ENCODE measurements around the gene CBX2. TPM values are rescaled to one million over a fixed set of nuclear protein-coding genes. Genes with fewer than 3 reads are reported as not detected.
"Not testable (repeated sequence)": the region's sequence is repeated elsewhere in the genome, so short reads cannot be mapped to it uniquely, and the experiment has no call there.

Gene CBX2
- polyA plus RNA-seq, 3 donors: 23.7 to 31.8 (median 26.9) TPM

DNA sequence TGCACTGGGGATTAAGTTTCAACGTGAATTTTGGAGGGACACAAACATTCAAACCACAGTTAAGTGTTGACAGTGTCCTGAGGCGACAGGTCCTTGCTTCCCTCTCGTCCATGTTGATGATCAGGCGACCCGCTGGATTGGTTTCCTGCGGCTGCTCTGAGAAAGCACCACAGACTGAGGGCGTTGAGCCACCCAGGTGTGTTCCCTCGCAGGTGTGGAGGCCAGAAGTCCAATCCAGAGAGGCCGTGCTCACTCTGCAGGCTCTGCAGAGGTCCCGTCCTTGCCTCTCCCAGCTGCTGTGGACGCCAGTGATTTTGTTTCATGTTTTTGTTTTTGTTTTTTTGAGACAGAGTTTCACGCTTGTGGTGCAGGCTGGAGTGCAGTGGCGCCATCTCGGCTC lies 22.4 kb upstream of the CBX2 start:
- no peak for DNase-seq (ENCODE audit: extremely low read depth in 1 of 11, low read depth in 9 of 11, low spot score in 4 of 11)

- no peak for DNase-seq (ENCODE audit: extremely low read depth in 1 of 11, low read depth in 9 of 11, low spot score in 4 of 11)
These were observed 20.7 kb upstream of the CBX2 start for GRCh38 chr17:79757140-79757745.

DNA sequence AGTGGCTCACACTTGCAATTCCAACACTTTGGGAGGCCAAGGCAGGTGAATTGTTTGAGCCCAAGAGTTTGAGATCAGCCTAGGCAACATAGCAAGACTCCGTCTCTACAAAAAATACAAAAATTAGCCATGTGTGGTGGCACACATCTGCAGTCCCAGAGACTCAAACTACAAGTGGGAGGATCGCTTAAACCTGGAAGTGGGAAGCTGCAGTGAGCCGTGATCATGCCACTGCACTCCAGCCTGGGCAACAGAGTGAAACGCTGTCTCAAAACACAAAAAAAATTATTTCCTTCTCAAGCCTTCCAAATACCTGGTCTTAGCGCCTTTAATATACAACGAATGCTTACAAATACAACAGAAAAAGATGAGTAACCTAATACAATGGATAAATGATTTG lies 19.7 kb upstream of the CBX2 start:
- no peak for DNase-seq (ENCODE audit: extremely low read depth in 1 of 11, low read depth in 9 of 11, low spot score in 4 of 11)

DNA sequence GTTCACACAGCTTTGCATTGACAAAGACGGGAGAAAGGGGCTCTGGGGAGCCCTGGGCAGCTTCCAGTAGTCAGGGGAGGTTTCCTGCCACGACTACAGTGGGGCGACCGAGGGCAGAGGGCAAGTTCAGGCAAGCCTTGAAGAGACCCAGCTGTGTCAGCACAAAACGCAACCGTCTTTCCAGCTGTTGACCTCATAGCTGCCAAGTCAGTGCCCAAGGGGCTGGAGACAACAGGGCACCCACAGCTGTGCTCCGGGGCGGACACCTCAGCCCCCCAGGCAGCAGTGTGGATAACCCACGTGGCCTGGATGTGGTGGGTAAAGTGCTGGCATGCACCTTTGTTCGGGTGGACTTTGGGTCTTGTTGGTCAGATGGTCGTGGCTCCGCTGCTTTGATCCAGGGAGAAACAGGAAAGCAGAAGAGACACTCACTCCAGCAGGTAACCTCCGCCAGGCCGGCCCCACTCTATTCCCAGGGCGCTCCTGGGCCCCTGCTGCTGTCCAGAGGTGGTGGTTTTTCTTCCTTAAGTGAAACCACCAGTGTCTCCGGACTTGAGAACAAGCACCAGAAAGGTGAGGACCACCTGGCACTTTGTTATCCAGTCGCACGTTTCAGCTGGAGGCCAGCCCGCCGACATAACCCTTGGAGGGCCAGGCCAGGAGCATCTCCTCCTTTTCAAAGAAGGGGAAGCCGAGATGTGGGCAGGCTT lies 17.6 kb upstream of the CBX2 start:
- DNase-seq (ENCODE audit: extremely low read depth in 1 of 11, low read depth in 9 of 11, low spot score in 4 of 11): no peak

DNA sequence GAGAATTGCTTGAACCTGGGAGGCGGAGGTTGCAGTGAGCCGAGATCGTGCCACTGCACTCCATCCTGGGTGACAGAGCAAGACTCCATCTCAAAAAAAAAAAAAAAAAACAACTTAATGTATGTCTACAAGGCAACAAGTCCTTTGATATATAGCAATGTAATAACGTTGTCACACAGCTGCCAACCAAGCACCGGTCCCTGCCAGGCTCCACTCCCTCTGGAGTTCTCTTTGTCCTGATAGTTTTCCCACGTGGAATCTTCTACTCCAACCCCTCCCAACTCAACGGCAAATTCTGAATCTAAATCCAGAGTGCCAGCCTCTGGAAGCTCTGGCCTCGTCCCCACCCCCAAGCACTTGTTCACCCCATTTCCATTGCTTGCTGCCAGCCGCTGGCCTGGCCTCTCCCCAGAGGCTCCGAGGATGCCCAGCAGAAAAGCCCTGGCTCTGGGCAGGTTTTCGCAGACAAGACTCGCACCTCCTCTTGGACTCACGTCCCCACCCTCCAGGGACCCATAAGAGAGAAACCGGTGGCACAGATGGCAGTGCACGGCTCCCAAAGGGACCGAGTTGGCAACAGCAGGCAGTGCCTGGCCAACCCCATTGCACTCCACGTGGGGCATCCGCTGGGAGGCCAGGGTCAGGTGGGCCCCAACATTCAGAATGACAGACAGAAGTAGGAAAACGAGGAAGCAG lies 15.9 kb upstream of the CBX2 start:
- no peak for DNase-seq (ENCODE audit: extremely low read depth in 1 of 11, low read depth in 9 of 11, low spot score in 4 of 11)

- DNase-seq (ENCODE audit: extremely low read depth in 1 of 11, low read depth in 9 of 11, low spot score in 4 of 11): no peak
These were observed 12.2 kb upstream of the CBX2 start for GRCh38 chr17:79765708-79766107.

- DNase-seq (ENCODE audit: extremely low read depth in 1 of 11, low read depth in 9 of 11, low spot score in 4 of 11): no peak
These were observed 8.1 kb upstream of the CBX2 start for GRCh38 chr17:79769570-79770506.

DNA sequence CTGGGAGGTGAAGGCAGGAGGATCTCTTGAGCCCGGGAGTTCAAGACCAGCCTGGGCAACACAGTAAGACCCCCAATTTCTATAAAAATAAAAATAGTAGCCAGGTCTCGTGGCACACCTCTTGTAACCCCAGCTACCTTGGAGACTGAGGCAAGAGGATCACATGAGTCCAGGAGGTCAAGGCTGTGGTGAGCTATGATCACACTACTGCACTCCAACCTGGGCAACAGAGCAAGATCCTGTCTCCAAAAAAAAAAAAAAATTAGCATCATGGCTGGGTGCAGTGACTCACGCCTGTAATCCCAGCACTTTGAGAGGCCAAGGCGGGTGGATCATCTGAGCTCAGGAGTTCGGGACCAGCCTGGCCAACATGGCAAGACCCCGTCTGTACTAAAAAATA lies 6.7 kb upstream of the CBX2 start:
- no peak for DNase-seq (ENCODE audit: extremely low read depth in 1 of 11, low read depth in 9 of 11, low spot score in 4 of 11)

DNA sequence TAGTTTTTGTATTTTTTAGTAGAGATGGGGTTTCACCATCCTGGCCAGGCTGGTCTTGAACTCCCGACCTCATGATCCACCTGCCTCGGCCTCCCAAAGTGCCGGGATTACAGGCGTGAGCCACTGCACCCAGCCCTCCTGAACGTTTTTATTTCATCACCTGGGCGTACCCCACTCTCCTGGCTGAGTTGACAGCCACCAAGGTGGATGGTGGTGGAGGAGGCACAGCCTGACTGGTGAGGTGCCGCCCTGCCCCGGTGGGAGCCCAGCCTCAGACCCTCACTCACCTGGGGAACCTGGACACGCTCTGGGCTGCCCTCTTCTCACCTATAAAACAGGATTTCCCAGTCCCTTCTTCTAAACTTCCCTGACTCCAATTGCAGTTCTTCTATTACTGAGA lies 5.2 kb upstream of the CBX2 start:
- not testable (repeated sequence) for DNase-seq (ENCODE audit: extremely low read depth in 1 of 11, low read depth in 9 of 11, low spot score in 4 of 11)

DNA sequence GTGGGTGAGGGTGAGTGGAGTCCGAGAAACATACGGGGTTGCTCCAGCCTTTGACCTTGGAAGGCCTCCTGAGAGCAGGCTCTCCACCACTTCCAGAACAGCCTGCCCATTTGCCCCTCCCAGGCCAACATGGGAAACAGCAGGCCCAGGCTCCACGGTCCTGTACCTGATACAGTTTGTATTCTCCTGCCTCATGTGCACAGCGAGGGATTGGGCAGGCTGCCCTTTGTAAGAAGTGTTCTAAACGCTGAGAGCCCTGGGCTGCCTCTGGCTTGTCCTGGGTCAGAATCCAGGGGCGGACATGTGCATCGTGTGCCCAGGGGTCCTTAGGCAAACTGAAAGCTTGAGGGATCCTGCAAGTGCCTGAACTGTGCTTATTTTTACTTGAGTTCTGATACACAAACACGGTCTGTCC lies 3.4 kb upstream of the CBX2 start:
- no peak for DNase-seq (ENCODE audit: extremely low read depth in 1 of 11, low read depth in 9 of 11, low spot score in 4 of 11)

GRCh38 chr17:79775632-79776031 lies 2.3 kb upstream of the CBX2 start:
- DNase-seq (ENCODE audit: extremely low read depth in 1 of 11, low read depth in 9 of 11, low spot score in 4 of 11): no peak

- DNase-seq (ENCODE audit: extremely low read depth in 1 of 11, low read depth in 9 of 11, low spot score in 4 of 11): no peak
These were observed 1.4 kb upstream of the CBX2 start for GRCh38 chr17:79776376-79777119.

DNA sequence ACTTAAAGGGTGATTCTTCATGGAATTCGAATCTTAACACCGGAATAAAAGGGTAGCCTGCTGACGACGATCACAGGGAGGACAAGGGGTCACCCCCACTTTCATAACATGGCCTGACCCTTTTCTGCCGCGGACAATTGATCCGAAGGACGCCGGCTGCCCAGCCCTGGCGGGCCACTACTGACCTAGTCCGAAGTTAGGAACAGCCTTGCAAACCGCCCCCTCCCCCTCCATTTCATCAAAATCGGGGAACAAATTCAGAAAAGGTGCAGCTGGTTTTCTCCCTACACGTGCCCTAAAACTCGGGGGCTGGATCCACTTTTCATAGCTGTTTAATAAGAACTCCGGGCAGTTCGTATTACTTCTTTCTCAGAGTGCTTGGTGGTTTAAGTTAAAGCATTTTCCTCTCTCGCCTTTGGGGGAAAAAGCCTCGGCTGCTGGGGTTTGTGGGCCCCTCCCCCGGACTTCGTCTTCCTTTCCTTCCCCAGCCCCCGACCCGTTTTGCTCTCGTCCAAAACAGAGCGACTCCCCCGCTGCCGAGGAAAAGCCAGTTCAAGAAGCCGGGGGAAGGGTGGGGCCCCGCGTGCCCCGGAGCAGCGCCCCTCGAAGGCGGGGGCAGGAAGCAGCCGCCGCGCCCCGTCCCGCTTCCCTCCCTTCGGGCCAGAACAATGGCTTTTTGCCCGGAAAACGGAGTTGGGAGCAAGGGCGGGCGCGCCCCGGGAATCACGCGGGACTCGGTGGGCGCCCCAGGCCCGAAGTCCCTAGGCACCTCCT lies 641 bp upstream of the CBX2 start:
- peak in 1 of 11 donors; percentile 52 for DNase-seq (ENCODE audit: extremely low read depth in 1 of 11, low read depth in 9 of 11, low spot score in 4 of 11)

DNA sequence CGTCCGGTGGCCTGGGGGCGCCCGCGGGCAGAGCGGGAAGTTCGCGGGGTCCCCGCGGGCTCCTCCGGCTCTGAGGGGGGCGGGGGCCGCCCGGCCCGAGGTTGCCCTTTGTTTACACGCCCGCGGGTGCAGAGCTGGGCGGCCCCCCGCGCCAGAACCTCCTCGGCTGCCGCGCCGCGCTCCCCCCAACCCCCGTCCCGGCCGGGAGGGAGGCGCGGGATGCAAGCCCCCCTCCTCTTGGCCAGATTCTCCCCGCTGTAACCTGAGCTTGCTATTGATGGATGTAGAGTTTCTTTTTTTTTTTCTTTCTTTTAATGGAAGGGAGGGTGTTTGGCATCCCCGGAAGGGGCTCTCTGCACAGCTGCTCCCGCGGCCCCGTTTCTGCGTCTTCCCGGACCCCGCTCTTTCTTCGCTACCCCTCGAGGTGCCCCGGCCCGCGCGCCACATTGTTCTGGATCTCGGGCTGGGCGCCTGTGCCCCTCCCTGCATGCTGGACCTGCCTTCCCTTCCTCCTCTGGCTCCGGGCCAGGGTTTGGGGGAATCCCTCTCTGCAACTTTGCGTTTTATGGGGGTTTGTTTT lies 646 bp downstream of the CBX2 start:
- DNase-seq (ENCODE audit: extremely low read depth in 1 of 11, low read depth in 9 of 11, low spot score in 4 of 11): no peak

DNA sequence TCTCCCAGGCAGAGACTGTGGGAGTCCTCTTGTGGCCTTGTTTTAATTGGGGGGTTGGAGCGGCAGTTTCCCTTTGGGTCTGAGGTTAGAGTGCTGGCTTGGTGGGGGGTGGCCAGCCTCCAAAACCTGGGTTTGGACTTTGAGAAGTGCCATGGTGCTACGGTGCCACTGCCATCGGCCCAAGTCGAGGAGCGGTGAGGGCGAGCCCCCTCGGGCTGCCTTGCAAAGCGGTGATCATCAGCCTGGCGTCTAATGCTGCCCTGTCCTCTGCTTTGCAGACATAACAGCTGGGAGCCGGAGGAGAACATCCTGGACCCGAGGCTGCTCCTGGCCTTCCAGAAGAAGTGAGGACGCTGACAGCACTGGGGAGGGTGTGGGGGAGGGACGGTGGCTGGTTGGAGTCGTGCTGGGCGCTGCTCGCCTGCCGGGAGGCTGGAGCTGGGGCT lies 1.2 kb downstream of the CBX2 start:
- no peak for DNase-seq (ENCODE audit: extremely low read depth in 1 of 11, low read depth in 9 of 11, low spot score in 4 of 11)

DNA sequence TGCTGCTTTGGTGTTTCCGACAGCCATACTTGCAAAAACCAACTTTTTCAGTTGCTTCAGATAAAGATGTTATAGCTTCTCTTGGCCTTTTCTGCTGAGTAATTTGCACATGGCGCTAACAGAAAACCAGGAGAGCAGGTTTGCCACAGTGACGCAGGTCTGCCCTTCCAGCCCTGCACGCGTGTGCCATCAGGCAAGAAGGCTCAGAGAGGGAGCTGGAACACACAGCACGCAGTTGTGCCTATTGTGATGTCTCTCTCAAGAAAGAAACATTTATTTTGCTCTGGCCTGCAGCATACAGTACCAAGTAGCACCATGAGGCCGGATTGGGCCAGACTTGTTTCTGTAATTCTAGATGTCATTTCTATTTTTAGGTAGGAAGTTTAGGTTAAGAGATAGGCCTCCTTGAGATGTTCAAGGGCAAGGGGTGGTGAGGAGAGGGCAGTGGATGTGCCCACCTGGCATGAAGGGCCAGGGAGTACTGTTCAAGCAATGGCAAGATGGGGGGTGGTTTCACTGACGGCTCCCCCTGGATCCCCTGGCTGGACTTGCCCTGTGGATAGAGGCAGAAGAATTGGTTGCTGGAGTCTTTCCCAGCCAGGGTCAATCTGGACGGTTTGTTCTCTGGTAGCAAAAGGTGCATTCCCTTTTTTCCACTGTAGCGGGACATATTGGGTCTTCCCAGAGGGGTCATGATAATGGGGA lies 1.9 kb downstream of the CBX2 start:
- no peak for DNase-seq (ENCODE audit: extremely low read depth in 1 of 11, low read depth in 9 of 11, low spot score in 4 of 11)

- no peak for DNase-seq (ENCODE audit: extremely low read depth in 1 of 11, low read depth in 9 of 11, low spot score in 4 of 11)
These were observed 3.2 kb downstream of the CBX2 start for GRCh38 chr17:79781012-79781650.
